ENCODE data around the gene CEP112. TPM values are rescaled to one million over a fixed set of nuclear protein-coding genes. Genes with fewer than 3 reads are reported as not detected.

The CEP112 gene
- total RNA-seq, 1 donor from 2014 or later: 14.5 TPM

GRCh38 chr17:66150708-66151107 is 41.2 kb downstream of the CEP112 start:
- H3K27me3 ChIP-seq (ENCODE audit: low read depth): no peaks in the 10 kb centered on the region
- no peaks in the 10 kb centered on the region for H3K9me3 ChIP-seq (replicated peaks)
- H3K36me3 ChIP-seq: peaks cover 7% of the 10 kb centered on the region
- TF ChIP-seq CTCF (IDR thresholded peaks at IDR 0.05; ENCODE audit: borderline replicate concordance): no peak
- DNase-seq: no peak
- H3K4me3 ChIP-seq: no peak overlapping the region
- H3K4me1 ChIP-seq: no peaks in the 10 kb centered on the region
- intact Hi-C loops (cut with micrococcal nuclease): loop anchor here (10.0 kb wide), 1 partner anchor 186 kb away; no protein-coding TSS in a partner anchor
- H3K27ac ChIP-seq (replicated peaks): no peak overlapping the region

GRCh38 chr17:66149562-66149961 is 42.4 kb downstream of the CEP112 start:
- peaks cover 7% of the 10 kb centered on the region for H3K36me3 ChIP-seq
- TF ChIP-seq CTCF (IDR thresholded peaks at IDR 0.05; ENCODE audit: borderline replicate concordance): no peak
- H3K9me3 ChIP-seq (replicated peaks): no peaks in the 10 kb centered on the region
- intact Hi-C loops (cut with micrococcal nuclease): no loop called here
- H3K27me3 ChIP-seq (ENCODE audit: low read depth): no peaks in the 10 kb centered on the region
- H3K4me3 ChIP-seq: no peak overlapping the region
- H3K4me1 ChIP-seq: no peaks in the 10 kb centered on the region
- H3K27ac ChIP-seq (replicated peaks): no peak overlapping the region
- DNase-seq: no peak

GRCh38 chr17:66146394-66146793 is 45.5 kb downstream of the CEP112 start:
- DNase-seq: no peak
- TF ChIP-seq CTCF (IDR thresholded peaks at IDR 0.05; ENCODE audit: borderline replicate concordance): no peak
- no peaks in the 10 kb centered on the region for H3K27me3 ChIP-seq (ENCODE audit: low read depth)
- no peak overlapping the region for H3K4me3 ChIP-seq
- intact Hi-C loops (cut with micrococcal nuclease): no loop called here
- H3K27ac ChIP-seq (replicated peaks): no peak overlapping the region
- peaks cover 12% of the 10 kb centered on the region for H3K36me3 ChIP-seq
- no peaks in the 10 kb centered on the region for H3K4me1 ChIP-seq
- no peaks in the 10 kb centered on the region for H3K9me3 ChIP-seq (replicated peaks)

GRCh38 chr17:66143657-66144282 is 48.2 kb downstream of the CEP112 start:
- Histone ChIP-seq H3K27ac (replicated peaks) (no peak overlapping the region), H3K4me1 (no peaks in the 10 kb centered on the region), H3K9me3 (replicated peaks) (no peaks in the 10 kb centered on the region), H3K4me3 (no peak overlapping the region), H3K36me3 (peaks cover 19% of the 10 kb centered on the region), H3K27me3 (ENCODE audit: low read depth) (no peaks in the 10 kb centered on the region)
- no peak for TF ChIP-seq CTCF (IDR thresholded peaks at IDR 0.05; ENCODE audit: borderline replicate concordance)
- intact Hi-C loops (cut with micrococcal nuclease): no loop called here
- DNase-seq: no peak

GRCh38 chr17:66142428-66142827 is 49.5 kb downstream of the CEP112 start:
- Histone ChIP-seq H3K9me3 (replicated peaks) (peaks cover 10% of the 10 kb centered on the region), H3K27me3 (ENCODE audit: low read depth) (no peaks in the 10 kb centered on the region), H3K4me1 (no peaks in the 10 kb centered on the region), H3K27ac (replicated peaks) (no peak overlapping the region), H3K4me3 (no peak overlapping the region), H3K36me3 (peaks cover 22% of the 10 kb centered on the region)
- no peak for DNase-seq
- intact Hi-C loops (cut with micrococcal nuclease): no loop called here
- no peak for TF ChIP-seq CTCF (IDR thresholded peaks at IDR 0.05; ENCODE audit: borderline replicate concordance)
